NOMO-1 treated with DMSO at 0.1 percent for 48 hours (cell line): ENCODE results near the gene WIPF3.

Experiments
- DNase-seq: peaks from one replicate; lab custom pipeline; 2025; ENCODE audit not compliant: unreplicated experiment; lab: John Stamatoyannopoulos, UW

Gene WIPF3

DNA sequence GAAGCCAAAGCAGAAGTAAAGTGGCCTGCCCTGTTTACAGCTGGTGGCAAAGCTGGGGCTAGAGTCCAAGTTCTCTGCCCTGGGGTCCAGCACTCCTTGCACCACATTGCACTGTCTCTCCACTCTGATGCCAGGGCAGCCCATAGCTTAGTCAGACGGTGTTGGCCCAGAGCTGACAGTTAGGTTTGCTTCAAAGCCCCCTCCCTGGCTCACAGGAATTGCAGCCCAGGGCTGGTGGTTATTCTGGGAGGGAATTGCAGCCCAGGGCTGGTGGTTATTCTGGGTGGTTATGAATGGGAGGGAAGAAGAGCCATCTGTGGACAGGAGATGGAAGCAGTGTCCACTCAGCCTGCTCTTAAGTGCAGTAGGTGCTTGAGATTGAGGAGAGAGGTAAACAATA, 94.4 kb downstream of the WIPF3 start:
- DNase-seq: no peak

DNA sequence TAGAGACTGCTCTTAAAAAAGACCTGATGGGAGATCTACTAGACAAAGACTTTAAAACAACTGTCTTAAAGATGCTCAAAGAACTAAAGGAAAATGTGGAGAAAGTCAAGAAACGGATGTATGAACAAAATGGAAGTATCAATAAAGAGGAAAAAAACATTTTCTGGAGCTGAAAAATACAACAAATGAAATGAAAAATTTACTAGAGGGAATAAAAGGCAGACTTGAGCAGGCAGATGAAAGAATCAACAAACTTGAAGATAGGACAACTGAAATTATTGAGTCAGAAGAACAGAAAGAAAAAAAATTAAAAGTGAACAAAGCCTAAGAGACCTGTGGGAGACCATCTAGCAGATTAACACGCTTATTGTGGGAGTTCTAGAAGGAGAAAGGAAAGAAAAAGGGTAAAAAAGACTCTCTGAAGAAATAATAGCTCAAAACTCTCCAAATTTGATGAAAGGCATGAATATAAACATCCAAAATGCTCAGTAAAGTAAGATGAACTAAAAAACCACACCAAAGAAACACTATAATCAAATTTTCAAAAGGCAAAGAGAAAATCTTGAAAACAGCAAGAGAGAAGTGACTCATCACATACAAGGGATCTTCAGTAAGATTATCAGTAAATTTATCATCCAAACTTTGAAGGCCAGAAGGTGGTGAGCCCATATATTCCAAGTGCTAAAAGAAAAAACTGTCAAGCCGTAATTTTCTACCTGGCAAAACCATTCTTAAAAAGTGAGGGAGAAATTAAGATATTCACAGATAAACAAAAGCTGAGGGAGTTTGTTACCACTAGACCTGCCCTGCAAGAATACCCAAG, 100.1 kb downstream of the WIPF3 start:
- DNase-seq: no peak

DNA sequence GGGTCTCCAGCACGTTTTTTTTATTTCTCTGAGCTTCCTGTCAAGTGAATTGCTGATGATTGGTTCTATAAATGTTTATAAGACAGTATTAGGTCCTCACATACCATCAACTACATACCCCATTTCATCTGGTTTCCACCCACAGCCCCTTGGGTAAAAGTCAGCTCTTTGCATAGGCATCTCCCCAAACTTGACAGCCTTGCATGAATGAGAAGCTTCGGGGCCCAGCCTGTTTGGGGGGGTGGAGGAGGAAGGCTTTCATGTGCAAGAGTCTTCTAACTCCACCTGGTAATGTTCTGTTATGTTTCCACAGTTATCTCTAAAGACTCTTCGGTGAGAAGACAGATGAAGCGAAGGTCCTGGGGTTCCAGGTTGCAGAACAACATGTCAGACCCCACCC, 107.9 kb downstream of the WIPF3 start:
- DNase-seq: no peak

DNA sequence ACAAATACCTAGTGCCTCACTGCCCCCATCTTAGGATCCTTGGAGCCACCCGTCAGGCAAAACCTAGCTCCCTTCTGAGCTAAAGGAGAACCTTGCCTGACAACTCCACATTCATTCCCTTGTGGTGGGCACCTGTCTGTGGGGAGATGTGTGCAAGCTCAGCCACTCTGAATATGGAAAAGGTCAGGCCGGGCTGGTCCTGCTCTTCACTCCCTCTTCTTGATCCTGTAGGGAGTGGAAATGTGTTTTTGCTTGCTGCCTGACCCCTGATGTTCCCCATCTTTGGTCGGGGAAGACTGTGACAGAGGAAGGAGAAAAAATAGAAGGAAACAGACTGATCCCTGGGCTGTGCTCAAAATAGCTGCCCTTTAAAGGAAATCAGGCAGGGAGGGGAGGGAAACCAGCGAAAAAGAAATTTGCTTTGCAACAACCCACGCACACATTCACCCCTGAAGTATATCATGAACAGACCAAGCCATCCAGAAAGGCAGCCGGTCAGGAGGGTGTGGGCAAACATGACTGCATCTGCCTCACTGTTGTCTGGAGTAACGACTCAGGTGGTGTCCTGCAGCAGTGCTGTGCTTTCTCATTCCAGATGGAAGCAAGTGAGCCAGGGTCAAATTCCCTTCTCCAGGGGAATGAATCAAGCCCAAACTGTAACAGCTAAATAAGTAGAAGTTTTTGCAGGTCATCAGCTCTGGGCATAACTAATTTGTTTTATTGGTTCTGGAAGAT, 109.3 kb downstream of the WIPF3 start:
- no peak for DNase-seq

DNA sequence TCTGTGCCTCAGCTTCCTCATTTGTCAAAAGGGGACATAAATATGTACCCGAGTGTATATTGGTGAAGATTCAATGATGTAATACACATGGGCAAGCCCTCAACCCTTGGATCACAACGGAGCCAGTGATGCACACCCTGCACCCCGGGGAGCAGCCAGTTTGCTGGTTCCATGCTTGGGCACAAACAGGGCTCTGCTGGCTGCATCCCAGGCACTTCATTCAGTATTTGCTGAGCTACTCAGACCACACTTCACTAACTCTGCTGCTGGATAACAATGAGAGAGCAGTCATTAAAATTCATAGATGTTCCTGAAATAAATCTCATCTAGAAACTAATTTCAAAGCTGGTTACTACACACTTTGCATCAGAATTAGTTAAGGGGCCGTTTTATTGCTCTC, 111.3 kb downstream of the WIPF3 start:
- no peak for DNase-seq

DNA sequence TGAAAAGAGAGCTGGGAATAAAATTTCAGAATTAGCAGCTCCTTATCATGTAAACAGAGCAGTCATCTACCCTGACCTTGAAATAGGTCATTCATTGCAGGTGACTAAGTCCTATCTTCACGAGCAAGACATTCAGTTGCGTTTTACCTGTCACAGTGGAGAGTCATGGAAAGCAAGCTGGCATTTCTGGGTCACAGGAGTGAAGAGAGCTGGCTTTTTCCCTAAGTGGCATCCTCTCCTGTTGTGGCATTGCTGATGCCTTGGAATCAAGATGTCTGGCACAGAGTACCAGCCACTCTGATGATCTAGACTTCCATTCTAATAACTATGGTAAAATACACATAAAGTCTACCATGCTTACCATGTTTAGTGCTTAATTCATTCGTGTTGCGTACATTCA, 112.5 kb downstream of the WIPF3 start:
- no peak for DNase-seq

DNA sequence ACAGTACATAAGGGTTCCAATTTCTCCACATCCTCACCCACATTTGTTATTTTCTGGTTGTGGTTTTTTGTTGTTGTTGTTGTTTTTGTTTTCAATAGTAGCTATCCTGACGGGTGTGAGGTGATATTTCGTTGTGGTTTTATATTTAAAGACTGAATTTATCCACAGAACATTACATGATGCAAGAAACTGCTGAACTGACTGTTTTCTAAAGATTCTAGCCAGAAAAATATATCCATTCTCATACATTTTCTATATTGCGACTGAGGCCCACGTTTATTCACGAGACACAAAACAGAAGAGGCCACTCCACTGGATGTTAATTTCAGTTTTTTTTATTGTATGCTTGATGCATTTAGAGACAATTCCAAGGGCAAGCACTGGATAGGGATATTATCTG, 113.5 kb downstream of the WIPF3 start:
- DNase-seq: no peak

DNA sequence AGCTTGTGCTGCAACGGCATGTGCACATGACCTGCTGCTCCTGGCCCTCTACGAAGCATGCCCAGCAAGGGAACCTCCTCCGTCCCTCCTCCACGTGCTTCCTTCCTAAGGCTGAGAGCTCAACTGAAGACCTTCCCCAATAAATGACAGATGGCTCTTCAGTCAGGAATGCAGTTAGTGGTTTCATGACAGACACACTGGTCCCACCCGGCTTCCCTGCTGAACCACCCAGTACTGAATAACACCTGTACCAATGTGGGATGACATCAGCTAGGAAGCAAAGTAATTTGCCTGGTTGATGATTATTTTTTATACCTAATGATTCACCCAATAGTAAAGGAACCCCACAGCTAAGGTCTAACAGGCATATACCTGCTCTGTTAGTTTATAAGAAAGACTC, 114.2 kb downstream of the WIPF3 start:
- DNase-seq: no peak

DNA sequence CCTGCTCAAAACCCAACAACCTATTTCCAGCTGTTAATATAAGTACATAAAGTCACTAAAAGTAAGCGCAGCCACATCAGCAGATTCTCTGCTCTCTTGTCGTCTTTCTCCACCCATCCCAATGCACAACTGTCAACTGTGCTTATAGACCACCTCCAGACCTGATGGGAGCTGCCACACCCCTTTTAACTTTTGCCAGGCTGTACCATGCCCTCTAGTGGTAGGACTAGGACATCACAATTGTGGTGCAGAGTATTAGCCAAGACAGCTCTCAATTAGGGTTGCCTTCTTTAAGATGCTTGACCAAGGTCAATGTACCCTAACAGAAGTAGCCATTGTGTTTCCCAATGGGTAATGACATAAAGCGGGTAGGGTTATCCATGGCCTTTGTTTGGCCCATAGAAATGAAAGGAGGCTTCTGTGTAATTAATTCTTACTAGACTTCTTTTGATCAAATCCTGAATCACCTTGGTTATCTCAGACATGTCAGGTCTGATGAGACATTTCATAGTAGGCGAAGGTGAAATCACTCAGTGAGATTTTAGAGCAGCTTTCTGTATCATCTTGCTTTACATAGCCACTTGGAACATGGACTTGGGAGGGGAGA, 115.2 kb downstream of the WIPF3 start:
- peak; percentile 38 for DNase-seq

DNA sequence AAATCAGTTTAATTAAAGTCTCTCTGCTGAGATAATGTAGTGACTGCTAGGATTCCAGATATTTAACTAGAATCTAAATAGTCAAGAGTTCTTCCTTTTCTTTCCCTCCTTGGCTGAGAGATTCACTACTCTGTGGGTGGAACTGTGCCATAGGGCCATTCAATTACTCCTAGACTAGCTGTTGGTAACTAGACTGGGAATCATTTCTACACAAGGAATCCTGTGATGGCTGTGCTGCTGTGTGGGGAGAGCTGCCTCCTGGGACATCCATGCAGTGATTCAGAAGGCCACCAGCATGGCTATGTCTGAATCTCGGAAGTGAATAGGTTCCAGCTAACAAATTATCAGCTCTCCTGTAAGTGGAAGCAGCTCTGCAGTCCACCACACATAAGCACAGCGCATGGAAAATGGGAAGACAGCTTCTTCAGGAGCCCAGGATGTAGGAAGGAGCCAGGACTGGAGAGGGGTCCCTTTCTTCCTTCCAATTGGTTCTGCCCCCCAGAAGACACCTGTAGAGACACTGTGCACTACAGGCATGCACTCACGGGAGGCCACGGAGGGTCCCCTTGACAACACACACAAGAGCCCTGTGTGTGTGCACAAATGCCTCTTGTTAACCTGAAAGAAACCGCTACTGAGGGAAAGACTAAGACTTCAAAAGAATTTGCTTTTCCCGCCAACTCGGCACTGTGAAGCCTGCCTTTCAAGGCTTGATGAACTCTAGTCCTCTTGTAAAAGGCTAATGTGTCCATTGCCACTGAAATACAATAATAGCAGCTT, 116.8 kb downstream of the WIPF3 start:
- no peak for DNase-seq

DNA sequence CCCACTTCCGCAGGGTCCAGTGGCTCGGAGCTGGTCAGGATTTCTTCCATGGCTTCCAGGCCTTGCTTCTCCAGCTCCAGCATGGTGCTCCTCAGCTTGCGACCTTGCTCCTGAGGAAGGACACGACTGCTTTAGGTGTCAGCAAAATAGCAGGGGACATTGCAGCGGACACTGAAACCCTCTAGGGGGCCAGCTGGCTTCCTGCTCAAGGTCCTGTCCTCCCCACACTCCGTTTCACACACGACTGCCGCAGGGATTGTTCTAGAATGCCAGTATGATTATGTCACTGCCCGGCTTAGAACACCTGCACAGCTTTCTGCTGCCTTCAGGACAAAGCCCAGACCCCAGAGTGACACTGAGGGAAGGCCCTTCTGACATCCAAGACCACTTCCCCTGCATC, 117.7 kb downstream of the WIPF3 start:
- no peak for DNase-seq

DNA sequence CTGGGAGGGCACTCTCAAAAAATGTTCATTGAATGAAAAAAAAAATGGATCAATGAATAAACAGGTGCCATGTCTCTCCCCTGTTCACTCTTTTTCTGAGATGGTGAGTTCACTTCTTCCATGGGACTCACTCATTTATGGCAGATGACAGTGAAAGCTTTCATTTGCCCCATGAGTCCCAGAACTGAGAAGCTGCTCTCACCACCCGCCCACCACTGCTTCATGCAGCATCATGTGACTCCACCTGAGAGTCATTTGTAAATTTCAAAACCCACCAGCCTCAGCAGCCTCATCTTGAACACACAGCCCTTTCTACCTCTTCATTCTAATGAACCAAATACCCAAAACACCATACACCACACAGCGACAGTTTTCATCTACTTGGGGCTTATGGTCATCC, 118.4 kb downstream of the WIPF3 start:
- no peak for DNase-seq

DNA sequence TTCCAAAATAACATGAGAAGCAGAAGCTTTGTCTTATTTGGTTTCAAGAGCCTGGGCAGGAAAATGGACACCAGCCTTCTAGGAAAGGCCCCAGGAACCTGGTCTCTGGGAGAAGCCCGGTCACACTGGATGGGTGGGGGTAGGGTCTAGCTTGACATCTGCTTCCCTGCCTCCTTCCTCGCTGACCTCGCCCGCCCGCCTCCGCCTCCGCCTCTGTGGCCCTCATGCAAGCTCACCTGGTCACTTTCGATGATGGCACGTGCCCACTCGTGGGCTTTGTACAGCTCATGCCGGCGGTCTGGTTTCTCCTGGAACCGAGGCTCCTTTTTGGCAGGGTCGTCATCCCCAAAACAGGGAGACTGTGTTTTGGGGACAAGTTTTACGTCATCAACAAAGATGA, 119.9 kb downstream of the WIPF3 start:
- no peak for DNase-seq

DNA sequence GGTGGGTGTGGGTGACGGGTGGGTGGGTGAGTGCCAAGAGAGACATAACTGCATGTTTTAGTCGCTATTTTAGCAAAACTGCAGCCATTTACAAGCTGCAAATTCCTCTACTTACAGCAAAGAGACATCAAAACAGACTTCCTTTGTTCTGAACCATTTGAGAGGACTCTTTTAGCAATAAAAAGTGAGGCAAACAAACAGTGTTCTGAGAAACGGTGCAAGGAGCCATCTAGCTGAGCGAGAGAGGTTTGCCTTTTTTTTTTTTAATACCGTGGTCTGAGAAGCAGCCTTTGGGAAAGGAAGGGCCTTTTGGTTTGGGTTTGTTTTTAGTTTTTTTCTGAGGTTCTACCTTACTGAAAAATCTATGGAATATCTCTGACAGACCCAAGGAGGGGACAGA, 120.4 kb downstream of the WIPF3 start:
- no peak for DNase-seq

DNA sequence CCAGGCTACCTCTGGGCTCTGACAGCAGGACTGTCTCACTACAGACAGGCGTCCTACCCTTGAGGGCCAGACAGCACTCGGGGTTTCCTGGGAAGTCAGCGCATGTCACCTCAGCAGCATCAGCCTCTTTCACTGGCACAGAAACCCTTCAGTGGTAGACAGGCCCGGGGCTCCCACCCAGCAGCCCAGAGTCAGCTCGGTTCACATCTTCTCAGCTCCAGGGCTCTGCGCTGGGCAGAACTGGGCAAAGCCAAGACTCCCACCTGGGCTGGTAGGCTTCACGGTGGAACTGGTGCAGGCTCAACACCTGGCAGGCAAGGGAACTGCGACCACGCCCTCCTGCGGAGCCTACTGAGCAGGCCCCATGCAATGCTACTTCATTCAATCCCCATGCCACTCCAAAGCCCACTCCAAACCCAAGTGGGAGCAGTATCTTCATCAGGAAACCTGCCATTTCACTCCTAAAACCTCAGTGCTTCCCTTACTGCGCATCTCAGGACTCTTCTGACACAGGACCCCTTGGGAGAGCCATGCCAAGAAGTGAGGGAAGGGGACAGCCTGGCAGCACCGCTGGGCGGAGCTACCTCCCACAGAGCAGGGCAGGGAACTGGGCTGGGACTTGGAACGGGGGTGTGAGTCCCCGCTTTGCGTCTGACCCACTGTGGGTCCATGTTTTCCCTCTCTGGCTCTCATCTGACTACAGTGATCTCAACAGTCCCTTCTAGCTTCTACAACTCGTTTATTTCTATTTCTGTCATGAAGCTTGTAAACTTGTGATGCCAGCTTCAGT, 122.9 kb downstream of the WIPF3 start:
- no peak for DNase-seq

DNA sequence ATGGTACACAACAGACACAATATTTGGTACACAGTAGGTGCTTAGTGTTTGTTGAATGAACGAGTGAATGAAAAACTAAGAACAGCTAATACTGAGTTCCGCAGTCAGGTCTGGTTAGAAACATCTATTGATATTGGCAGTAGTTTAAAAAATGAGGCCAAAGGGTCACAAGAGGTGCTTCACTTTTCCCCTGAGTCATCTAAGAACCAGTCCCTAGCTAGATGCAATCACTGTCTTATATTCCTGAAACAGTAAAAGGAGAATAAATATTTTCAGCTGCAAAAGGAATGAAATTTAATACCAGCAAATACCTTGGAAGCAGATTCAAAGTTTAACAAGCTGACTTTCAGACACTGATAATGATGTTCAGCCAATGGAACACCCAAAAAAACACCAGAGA, 128.8 kb downstream of the WIPF3 start:
- no peak for DNase-seq

DNA sequence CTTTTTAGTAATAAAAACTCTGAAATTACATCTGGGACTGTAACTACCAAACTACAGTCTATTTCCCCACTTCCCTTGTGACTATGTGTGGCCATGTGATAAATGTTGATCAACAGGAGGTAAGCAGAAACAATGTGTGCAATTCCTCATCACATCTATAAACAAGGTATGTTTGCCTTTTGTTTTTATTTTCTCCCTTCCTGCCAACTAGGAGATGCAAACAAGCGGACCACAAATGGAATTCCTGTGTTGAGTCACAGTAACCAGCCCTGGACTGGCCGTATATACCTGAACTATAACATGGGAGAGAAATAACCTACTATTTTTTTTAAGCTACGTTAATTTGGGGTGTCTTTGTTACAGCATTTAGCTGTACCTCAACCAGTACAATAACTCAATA, 130.8 kb downstream of the WIPF3 start:
- DNase-seq: no peak

DNA sequence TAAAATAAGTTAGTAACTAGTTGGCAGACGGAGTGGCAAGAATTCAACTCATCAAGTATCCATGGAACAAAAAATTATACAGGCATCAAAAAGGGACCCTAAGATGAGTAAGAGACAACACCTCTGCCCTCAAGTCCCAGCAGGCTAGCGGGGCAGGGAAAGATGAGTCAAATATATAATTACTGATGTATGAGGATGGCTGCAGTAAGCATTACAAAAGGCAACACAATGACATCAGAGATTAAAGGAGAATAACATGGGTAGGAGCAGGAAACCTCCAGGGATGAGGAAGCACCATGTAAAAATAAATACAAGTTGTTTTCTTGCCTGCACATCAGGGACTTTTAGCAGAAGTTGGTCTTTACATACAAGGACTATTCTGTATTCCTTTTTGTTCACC, 133.9 kb downstream of the WIPF3 start:
- DNase-seq: no peak

DNA sequence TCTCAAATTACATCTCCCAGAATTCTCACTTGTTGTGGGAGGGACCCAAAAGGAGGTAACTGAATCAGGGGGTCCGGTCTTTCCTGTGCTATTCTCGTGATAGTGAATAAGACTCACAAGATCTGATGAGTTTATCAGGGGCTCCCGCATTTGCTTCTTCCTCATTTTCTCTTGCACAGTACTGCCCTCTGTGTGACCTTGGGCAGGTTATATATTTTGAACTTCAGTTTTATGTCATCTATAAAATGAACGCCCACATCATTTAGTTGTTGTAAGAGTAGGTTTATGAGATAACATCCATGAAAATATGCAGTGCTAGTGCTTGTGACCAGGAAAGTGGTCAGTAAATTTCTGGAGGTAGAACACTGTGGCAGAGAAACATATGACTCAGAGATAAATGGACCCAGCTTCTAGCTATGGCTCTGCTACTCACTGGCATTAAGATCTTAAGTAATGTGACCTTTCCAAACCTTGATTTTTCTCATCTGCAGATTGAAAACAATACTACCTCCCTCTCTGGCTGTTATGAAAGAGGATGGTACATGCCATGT, 139.0 kb downstream of the WIPF3 start:
- no peak for DNase-seq

DNA sequence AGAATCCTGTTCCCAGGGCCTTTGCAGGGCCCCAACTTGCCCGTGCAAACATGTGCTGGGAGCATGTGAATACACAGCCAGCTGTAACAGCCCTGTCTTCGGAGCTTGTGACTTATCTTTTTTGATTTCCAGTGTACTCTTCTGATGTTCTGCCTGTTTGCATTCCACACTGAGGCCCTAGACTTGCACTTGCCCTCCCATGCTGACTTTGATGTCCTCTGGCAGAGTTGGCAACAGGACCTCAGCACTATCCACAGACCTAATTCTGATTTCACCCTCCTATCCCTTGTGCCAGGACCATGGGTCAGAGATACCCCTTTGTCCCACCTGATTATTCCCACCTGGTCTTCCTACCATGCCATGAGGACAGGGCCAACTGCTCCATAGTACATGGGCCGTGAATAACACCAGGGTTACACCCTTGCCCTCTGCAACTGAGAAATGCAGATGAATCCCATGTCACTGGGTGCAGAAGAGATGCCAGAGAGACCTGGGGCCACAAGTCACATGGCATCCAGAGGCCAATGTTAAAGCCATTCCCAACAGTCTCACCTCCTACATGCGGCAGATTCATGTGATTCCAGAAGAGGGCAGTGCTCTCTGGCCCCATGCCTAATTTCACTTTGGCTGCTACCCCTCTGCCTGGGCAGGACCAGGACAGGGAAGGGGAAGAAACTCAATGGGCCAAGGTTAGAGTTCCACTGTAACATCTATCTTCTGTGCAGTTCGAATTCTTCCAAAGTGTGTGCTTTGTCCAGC, 140.3 kb downstream of the WIPF3 start:
- no peak for DNase-seq
